Measurements from ENCODE around the gene FOS. TPM values are rescaled to one million over a fixed set of nuclear protein-coding genes. Genes with fewer than 3 reads are reported as not detected.

FOS gene
- total and polyA plus RNA-seq, 4 donors = 63.7 to 879 (median 131) TPM

- Histone ChIP-seq H3K4me1 (ENCODE audit: control insufficient read depth in 5 of 5, insufficient read depth in 5 of 5, low read length in 5 of 5) (peaks cover 0 to 16% (median 3%) of the 10 kb centered on the region in 5 donors), H3K36me3 (ENCODE audit: control insufficient read depth in 4 of 4, insufficient read depth in 4 of 4, low read length in 4 of 4) (peaks cover 10 to 17% (median 11%) of the 10 kb centered on the region in 4 donors), H3K4me3 (no peak overlapping the region), H3K9ac (ENCODE audit: insufficient read depth in 1 of 2, low read length in 2 of 2) (no peak overlapping the region), H3K27ac (ENCODE audit: low read depth in 1 of 2, low read length in 1 of 2) (peak overlapping the region in 1 of 2 donors; percentile 85), H3K9me3 (ENCODE audit: control insufficient read depth in 4 of 4, insufficient read depth in 3 of 4, low read length in 3 of 4) (no peaks in the 10 kb centered on the region), H3K27me3 (ENCODE audit: control insufficient read depth in 3 of 3, insufficient read depth in 3 of 3, low read length in 2 of 3) (peaks cover 0 to 19% (median 10%) of the 10 kb centered on the region in 3 donors)
- no peak for TF ChIP-seq CTCF (IDR thresholded peaks at IDR 0.05; ENCODE audit: control extremely low read depth, extremely low read depth)
- WGBS, 2 donors = 41 to 58% methylated on average over 5 of the region's 5 CpGs
- ATAC-seq (ENCODE audit: insufficient read depth, low FRiP score) = peak; percentile 12
- DNase-seq = peak in 2 of 3 donors; percentile 71 to 75
Observed at GRCh38 chr14:75283833-75284563, 5.4 kb downstream of the FOS start.

- ATAC-seq (ENCODE audit: insufficient read depth, low FRiP score) (no peak), DNase-seq (no peak)
- no peaks in the 10 kb centered on the region for H3K9me3 ChIP-seq (ENCODE audit: control insufficient read depth in 4 of 4, insufficient read depth in 3 of 4, low read length in 3 of 4)
- no peak overlapping the region for H3K27ac ChIP-seq (ENCODE audit: low read depth in 1 of 2, low read length in 1 of 2)
- H3K9ac ChIP-seq (ENCODE audit: insufficient read depth in 1 of 2, low read length in 2 of 2) = no peak overlapping the region
- peaks cover 7 to 11% (median 10%) of the 10 kb centered on the region in 4 donors for H3K36me3 ChIP-seq (ENCODE audit: control insufficient read depth in 4 of 4, insufficient read depth in 4 of 4, low read length in 4 of 4)
- H3K4me3 ChIP-seq = no peak overlapping the region
- H3K27me3 ChIP-seq (ENCODE audit: control insufficient read depth in 3 of 3, insufficient read depth in 3 of 3, low read length in 2 of 3) = peaks cover 0 to 7% (median under 1%) of the 10 kb centered on the region in 3 donors
- TF ChIP-seq CTCF (IDR thresholded peaks at IDR 0.05; ENCODE audit: control extremely low read depth, extremely low read depth) = no peak
- H3K4me1 ChIP-seq (ENCODE audit: control insufficient read depth in 5 of 5, insufficient read depth in 5 of 5, low read length in 5 of 5) = peaks cover 0 to 4% (median 0%) of the 10 kb centered on the region in 5 donors
Observed at GRCh38 chr14:75285331-75285730, 6.7 kb downstream of the FOS start.

GRCh38 chr14:75286313-75286712 is 7.7 kb downstream of the FOS start:
- WGBS, 2 donors = 45 to 50% methylated on average over 5 of the region's 5 CpGs
- DNase-seq (peak; percentile 48 to 58 (median 54)), ATAC-seq (ENCODE audit: insufficient read depth, low FRiP score) (no peak)
- no peaks in the 10 kb centered on the region for H3K27me3 ChIP-seq (ENCODE audit: control insufficient read depth in 3 of 3, insufficient read depth in 3 of 3, low read length in 2 of 3)
- H3K27ac ChIP-seq (ENCODE audit: low read depth in 1 of 2, low read length in 1 of 2) = peak overlapping the region in 1 of 2 donors; percentile 25
- no peak for TF ChIP-seq CTCF (IDR thresholded peaks at IDR 0.05; ENCODE audit: control extremely low read depth, extremely low read depth)
- H3K9me3 ChIP-seq (ENCODE audit: control insufficient read depth in 4 of 4, insufficient read depth in 3 of 4, low read length in 3 of 4) = no peaks in the 10 kb centered on the region
- H3K4me3 ChIP-seq = no peak overlapping the region
- H3K9ac ChIP-seq (ENCODE audit: insufficient read depth in 1 of 2, low read length in 2 of 2) = no peak overlapping the region
- H3K36me3 ChIP-seq (ENCODE audit: control insufficient read depth in 4 of 4, insufficient read depth in 4 of 4, low read length in 4 of 4) = peaks cover 2 to 3% (median 2%) of the 10 kb centered on the region in 4 donors
- no peaks in the 10 kb centered on the region for H3K4me1 ChIP-seq (ENCODE audit: control insufficient read depth in 5 of 5, insufficient read depth in 5 of 5, low read length in 5 of 5)
